ENCODE data around the gene PBX1. TPM values are rescaled to one million over a fixed set of nuclear protein-coding genes. Genes with fewer than 3 reads are reported as not detected.

Gene PBX1
- polyA plus RNA-seq, 4 donors: 12.5 to 52.8 (median 14.6) TPM

DNA sequence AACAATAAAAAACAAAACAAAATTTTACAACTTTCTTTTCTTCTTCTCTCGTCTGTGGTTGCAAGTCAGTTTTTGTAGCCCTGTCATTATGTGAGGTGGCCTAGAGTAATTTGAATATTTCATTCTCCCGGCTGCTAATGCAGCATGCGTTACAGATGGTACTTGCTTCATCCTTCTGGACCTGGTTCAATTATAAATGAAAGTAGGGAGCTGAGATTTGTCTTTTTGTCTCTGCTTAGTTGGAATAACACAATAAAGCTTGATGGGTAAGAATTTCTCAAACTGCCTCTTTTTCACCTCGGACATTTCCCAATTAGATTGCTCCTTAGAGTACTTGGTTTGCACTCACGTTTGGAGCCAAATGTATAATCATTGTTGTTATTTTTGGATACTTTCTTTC lies 201.6 kb downstream of the PBX1 start:
- 65 to 81% (median 77%) methylated on average over 5 of the region's 5 CpGs for WGBS, 3 donors
- no peak overlapping the region for H3K4me3 ChIP-seq (ENCODE audit: low read depth in 1 of 3, low read length in 3 of 3)
- no peak for DNase-seq
- H3K4me1 ChIP-seq (ENCODE audit: control insufficient read depth in 3 of 3, insufficient read depth in 2 of 3, low read depth in 1 of 3, low read length in 2 of 3): peaks cover 0 to 2% (median 2%) of the 10 kb centered on the region in 3 donors
- H3K9me3 ChIP-seq (ENCODE audit: control insufficient read depth in 2 of 2, insufficient read depth in 1 of 2, low read depth in 1 of 2, low read length in 1 of 2): peaks cover 0 to 4% of the 10 kb centered on the region in 2 donors
- no peak for FAIRE-seq
- H3K36me3 ChIP-seq (ENCODE audit: control insufficient read depth in 3 of 3, insufficient read depth in 2 of 3, low read depth in 1 of 3, low read length in 3 of 3): peaks cover 0 to 5% (median 0%) of the 10 kb centered on the region in 3 donors
- H3K27ac ChIP-seq (ENCODE audit: low read depth in 1 of 3, low read length in 2 of 3): no peak overlapping the region
- no peaks in the 10 kb centered on the region for H3K27me3 ChIP-seq (ENCODE audit: control insufficient read depth in 3 of 3, insufficient read depth in 3 of 3, low read length in 3 of 3)

DNA sequence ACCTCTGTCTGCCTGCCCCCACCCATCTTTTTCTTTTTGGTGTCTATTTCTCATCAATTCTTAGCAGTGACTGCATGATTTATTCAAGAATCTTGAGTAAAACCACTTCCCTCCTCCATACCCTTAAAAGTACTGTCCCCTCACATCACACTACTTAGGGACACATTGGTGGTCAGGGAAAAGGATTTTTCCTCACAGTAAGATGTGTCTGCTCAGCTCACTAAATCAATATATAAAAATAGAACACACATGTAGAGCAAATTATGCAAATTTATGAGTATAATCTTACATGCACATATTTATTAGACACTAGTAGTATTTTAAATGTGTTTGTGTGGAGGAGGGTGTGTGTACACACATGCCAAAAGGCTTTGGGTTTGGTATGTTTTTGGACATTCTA lies 202.0 kb downstream of the PBX1 start:
- Histone ChIP-seq H3K9me3 (ENCODE audit: control insufficient read depth in 2 of 2, insufficient read depth in 1 of 2, low read depth in 1 of 2, low read length in 1 of 2) (peaks cover 0 to 4% of the 10 kb centered on the region in 2 donors), H3K4me3 (ENCODE audit: low read depth in 1 of 3, low read length in 3 of 3) (no peak overlapping the region), H3K4me1 (ENCODE audit: control insufficient read depth in 3 of 3, insufficient read depth in 2 of 3, low read depth in 1 of 3, low read length in 2 of 3) (peaks cover 0 to 7% (median 2%) of the 10 kb centered on the region in 3 donors), H3K36me3 (ENCODE audit: control insufficient read depth in 3 of 3, insufficient read depth in 2 of 3, low read depth in 1 of 3, low read length in 3 of 3) (peaks cover 0 to 3% (median 0%) of the 10 kb centered on the region in 3 donors), H3K27ac (ENCODE audit: low read depth in 1 of 3, low read length in 2 of 3) (no peak overlapping the region), H3K27me3 (ENCODE audit: control insufficient read depth in 3 of 3, insufficient read depth in 3 of 3, low read length in 3 of 3) (no peaks in the 10 kb centered on the region)
- no peak for FAIRE-seq
- DNase-seq: no peak

GRCh38 chr1:164763098-164763497 lies 204.1 kb downstream of the PBX1 start:
- no peak for FAIRE-seq

GRCh38 chr1:164764333-164764732 lies 205.3 kb downstream of the PBX1 start:
- Histone ChIP-seq H3K27ac (ENCODE audit: low read depth in 1 of 3, low read length in 2 of 3) (no peak overlapping the region), H3K9me3 (ENCODE audit: control insufficient read depth in 2 of 2, insufficient read depth in 1 of 2, low read depth in 1 of 2, low read length in 1 of 2) (peaks cover 0 to 4% of the 10 kb centered on the region in 2 donors), H3K4me1 (ENCODE audit: control insufficient read depth in 3 of 3, insufficient read depth in 2 of 3, low read depth in 1 of 3, low read length in 2 of 3) (peaks cover 4 to 19% (median 10%) of the 10 kb centered on the region in 3 donors), H3K36me3 (ENCODE audit: control insufficient read depth in 3 of 3, insufficient read depth in 2 of 3, low read depth in 1 of 3, low read length in 3 of 3) (peaks cover 0 to 3% (median 0%) of the 10 kb centered on the region in 3 donors), H3K27me3 (ENCODE audit: control insufficient read depth in 3 of 3, insufficient read depth in 3 of 3, low read length in 3 of 3) (no peaks in the 10 kb centered on the region), H3K4me3 (ENCODE audit: low read depth in 1 of 3, low read length in 3 of 3) (no peak overlapping the region)
- WGBS, 3 donors: 94 to 98% (median 96%) methylated on average over 1 of the region's 1 CpG
- FAIRE-seq (no peak), DNase-seq (no peak)

More at GRCh38 chr1:164763098-164763497, 204.1 kb downstream of the PBX1 start:
- Histone ChIP-seq H3K4me1 (ENCODE audit: control insufficient read depth in 3 of 3, insufficient read depth in 2 of 3, low read depth in 1 of 3, low read length in 2 of 3) (peaks cover 2 to 11% (median 8%) of the 10 kb centered on the region in 3 donors), H3K9me3 (ENCODE audit: control insufficient read depth in 2 of 2, insufficient read depth in 1 of 2, low read depth in 1 of 2, low read length in 1 of 2) (peaks cover 0 to 4% of the 10 kb centered on the region in 2 donors), H3K27me3 (ENCODE audit: control insufficient read depth in 3 of 3, insufficient read depth in 3 of 3, low read length in 3 of 3) (no peaks in the 10 kb centered on the region), H3K27ac (ENCODE audit: low read depth in 1 of 3, low read length in 2 of 3) (no peak overlapping the region), H3K4me3 (ENCODE audit: low read depth in 1 of 3, low read length in 3 of 3) (no peak overlapping the region), H3K36me3 (ENCODE audit: control insufficient read depth in 3 of 3, insufficient read depth in 2 of 3, low read depth in 1 of 3, low read length in 3 of 3) (peaks cover 0 to 3% (median 0%) of the 10 kb centered on the region in 3 donors)
- 82 to 92% (median 90%) methylated on average over 2 of the region's 2 CpGs for WGBS, 3 donors
- DNase-seq: no peak

DNA sequence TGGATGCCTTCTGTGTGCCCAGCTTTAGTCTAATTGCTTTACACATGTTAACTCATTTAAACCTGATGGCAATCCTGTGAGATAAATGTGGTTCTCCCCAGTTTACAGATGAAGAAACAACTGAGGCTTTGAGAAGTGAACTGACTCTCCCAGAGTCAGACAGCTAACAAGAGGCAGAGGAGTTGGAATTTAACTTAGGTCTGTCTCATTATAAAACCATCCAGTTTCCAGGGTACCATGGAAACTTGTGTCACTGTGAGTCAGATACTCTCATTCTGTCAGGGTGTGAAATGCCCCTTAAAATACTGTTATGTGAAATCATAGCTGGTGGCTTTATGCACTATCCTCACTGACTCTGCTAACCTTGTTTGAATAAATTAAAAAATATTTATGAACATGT lies 206.6 kb downstream of the PBX1 start:
- DNase-seq: no peak
- FAIRE-seq: no peak
- Histone ChIP-seq H3K27ac (ENCODE audit: low read depth in 1 of 3, low read length in 2 of 3) (no peak overlapping the region), H3K27me3 (ENCODE audit: control insufficient read depth in 3 of 3, insufficient read depth in 3 of 3, low read length in 3 of 3) (no peaks in the 10 kb centered on the region), H3K4me1 (ENCODE audit: control insufficient read depth in 3 of 3, insufficient read depth in 2 of 3, low read depth in 1 of 3, low read length in 2 of 3) (peaks cover 6 to 31% (median 12%) of the 10 kb centered on the region in 3 donors), H3K4me3 (ENCODE audit: low read depth in 1 of 3, low read length in 3 of 3) (no peak overlapping the region), H3K9me3 (ENCODE audit: control insufficient read depth in 2 of 2, insufficient read depth in 1 of 2, low read depth in 1 of 2, low read length in 1 of 2) (peaks cover 0 to 4% of the 10 kb centered on the region in 2 donors), H3K36me3 (ENCODE audit: control insufficient read depth in 3 of 3, insufficient read depth in 2 of 3, low read depth in 1 of 3, low read length in 3 of 3) (no peaks in the 10 kb centered on the region)

- no peak overlapping the region for H3K4me3 ChIP-seq (ENCODE audit: low read depth in 1 of 3, low read length in 3 of 3)
- no peaks in the 10 kb centered on the region for H3K27me3 ChIP-seq (ENCODE audit: control insufficient read depth in 3 of 3, insufficient read depth in 3 of 3, low read length in 3 of 3)
- WGBS, 3 donors: 44 to 81% (median 60%) methylated on average over 1 of the region's 1 CpG
- FAIRE-seq (no peak), DNase-seq (no peak)
- no peaks in the 10 kb centered on the region for H3K36me3 ChIP-seq (ENCODE audit: control insufficient read depth in 3 of 3, insufficient read depth in 2 of 3, low read depth in 1 of 3, low read length in 3 of 3)
- no peak overlapping the region for H3K27ac ChIP-seq (ENCODE audit: low read depth in 1 of 3, low read length in 2 of 3)
- peaks cover 10 to 37% (median 15%) of the 10 kb centered on the region in 3 donors for H3K4me1 ChIP-seq (ENCODE audit: control insufficient read depth in 3 of 3, insufficient read depth in 2 of 3, low read depth in 1 of 3, low read length in 2 of 3)
- H3K9me3 ChIP-seq (ENCODE audit: control insufficient read depth in 2 of 2, insufficient read depth in 1 of 2, low read depth in 1 of 2, low read length in 1 of 2): peaks cover 0 to 4% of the 10 kb centered on the region in 2 donors
These were observed 207.2 kb downstream of the PBX1 start for GRCh38 chr1:164765992-164766720.

DNA sequence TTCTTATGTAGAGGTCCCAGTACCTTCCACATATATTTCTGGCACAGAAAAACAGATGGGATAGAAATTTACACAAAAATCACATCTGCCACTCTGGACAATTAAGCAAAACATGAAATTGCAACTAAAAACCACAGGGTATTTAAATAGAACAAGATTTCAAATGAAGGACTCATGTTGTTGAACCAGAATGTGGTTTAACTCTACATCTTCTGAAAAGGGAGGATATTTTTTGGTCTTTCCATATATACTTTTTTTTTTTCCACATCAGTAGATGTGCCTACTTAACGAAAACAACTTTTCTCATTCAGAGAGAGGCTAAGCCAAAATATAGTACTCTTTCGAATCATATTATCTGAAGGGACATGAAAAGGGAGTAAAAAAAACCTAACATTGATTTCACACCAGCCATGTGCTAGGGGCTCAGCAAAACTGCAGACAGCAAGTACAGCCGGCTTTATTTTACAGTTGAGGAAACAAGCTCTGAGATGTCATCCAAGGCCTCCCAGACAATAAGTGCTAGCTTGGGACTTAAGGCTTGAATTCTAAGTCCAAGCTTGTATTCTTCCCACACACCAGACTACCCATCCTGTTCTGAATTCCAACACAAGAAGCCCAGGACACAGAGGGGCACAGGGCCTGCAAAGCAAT lies 208.9 kb downstream of the PBX1 start:
- Histone ChIP-seq H3K36me3 (ENCODE audit: control insufficient read depth in 3 of 3, insufficient read depth in 2 of 3, low read depth in 1 of 3, low read length in 3 of 3) (no peaks in the 10 kb centered on the region), H3K4me1 (ENCODE audit: control insufficient read depth in 3 of 3, insufficient read depth in 2 of 3, low read depth in 1 of 3, low read length in 2 of 3) (peaks cover 15 to 54% (median 21%) of the 10 kb centered on the region in 3 donors), H3K27ac (ENCODE audit: low read depth in 1 of 3, low read length in 2 of 3) (peak overlapping the region; percentile 24 to 36 (median 32)), H3K27me3 (ENCODE audit: control insufficient read depth in 3 of 3, insufficient read depth in 3 of 3, low read length in 3 of 3) (no peaks in the 10 kb centered on the region), H3K4me3 (ENCODE audit: low read depth in 1 of 3, low read length in 3 of 3) (no peak overlapping the region), H3K9me3 (ENCODE audit: control insufficient read depth in 2 of 2, insufficient read depth in 1 of 2, low read depth in 1 of 2, low read length in 1 of 2) (peaks cover 0 to 4% of the 10 kb centered on the region in 2 donors)
- FAIRE-seq (no peak), DNase-seq (no peak)
- WGBS, 3 donors: 72 to 89% (median 86%) methylated on average over 3 of the region's 3 CpGs

- 87 to 89% (median 88%) methylated on average over 5 of the region's 5 CpGs for WGBS, 3 donors
- Histone ChIP-seq H3K4me3 (ENCODE audit: low read depth in 1 of 3, low read length in 3 of 3) (no peak overlapping the region), H3K4me1 (ENCODE audit: control insufficient read depth in 3 of 3, insufficient read depth in 2 of 3, low read depth in 1 of 3, low read length in 2 of 3) (peaks cover 15 to 61% (median 21%) of the 10 kb centered on the region in 3 donors), H3K36me3 (ENCODE audit: control insufficient read depth in 3 of 3, insufficient read depth in 2 of 3, low read depth in 1 of 3, low read length in 3 of 3) (no peaks in the 10 kb centered on the region), H3K27ac (ENCODE audit: low read depth in 1 of 3, low read length in 2 of 3) (peak overlapping the region in 2 of 3 donors; percentile 54 to 89), H3K9me3 (ENCODE audit: control insufficient read depth in 2 of 2, insufficient read depth in 1 of 2, low read depth in 1 of 2, low read length in 1 of 2) (no peaks in the 10 kb centered on the region), H3K27me3 (ENCODE audit: control insufficient read depth in 3 of 3, insufficient read depth in 3 of 3, low read length in 3 of 3) (no peaks in the 10 kb centered on the region)
- FAIRE-seq (no peak), DNase-seq (no peak)
These were observed 209.6 kb downstream of the PBX1 start for GRCh38 chr1:164768619-164769018.

All from small intestine (tissue), 7 donors.